AG10803 (cell line): ENCODE data around the gene INAFM2.

Experiments used
- DNase-seq: peaks from one replicate; pipeline ENCODE4 v3.0.0; 2010; ENCODE audit warnings: low read depth
- H3K4me3 ChIP-seq: 2 replicates; pipeline ENCODE4 v1.5.1; 2011; ENCODE audit warnings: mild to moderate bottlenecking, low read length, control low read depth
- TF ChIP-seq, protein P1 (sequence below): conservative IDR thresholded peaks from 2 replicates; pipeline ENCODE4 v1.5.1; 2011; ENCODE audit warnings: mild to moderate bottlenecking, low read length, control low read depth, inconsistent platforms

The INAFM2 gene

DNA sequence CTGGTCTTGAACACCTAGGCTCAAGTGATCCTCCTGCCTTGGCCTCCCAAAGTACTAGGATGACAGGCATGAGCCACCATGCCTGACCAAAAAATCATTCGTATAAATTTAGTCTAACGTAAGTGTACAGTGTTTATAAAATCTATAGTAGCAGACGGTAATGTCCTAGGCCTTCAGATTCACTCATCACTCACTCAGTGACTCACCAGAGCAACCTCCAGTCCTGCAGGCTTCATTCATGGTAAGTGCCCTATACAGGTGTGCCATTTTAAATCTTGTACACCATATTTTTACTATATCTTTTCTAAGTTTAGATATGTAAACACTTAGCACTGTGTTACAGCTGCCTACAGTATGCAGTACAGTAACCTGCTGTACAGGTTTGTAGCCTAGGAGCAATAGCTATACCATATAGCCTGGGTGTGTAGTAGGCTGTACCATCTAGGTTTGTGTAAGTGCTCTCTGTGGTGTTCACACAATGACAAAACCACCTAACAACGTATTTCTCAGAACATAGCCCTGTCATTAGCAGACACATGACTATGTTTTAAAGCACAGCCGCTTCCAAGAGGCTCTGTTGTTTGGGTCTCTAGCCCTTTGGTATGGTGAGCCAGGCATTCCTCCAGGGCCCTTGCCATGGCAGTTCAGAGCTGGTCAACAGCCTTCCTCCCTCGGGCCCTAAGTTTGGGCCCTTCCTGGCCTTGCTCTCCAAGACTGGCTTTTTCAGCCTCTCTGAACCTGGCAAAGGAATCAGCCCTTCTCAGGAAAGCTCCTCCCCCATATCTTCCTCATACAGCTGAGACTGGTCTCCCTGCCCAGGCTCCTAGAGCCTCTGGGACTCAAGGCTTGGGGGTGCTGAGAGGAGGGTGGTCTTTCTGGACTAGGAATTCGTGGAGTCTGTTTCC, 19.2 kb downstream of the INAFM2 start:
- no peak overlapping the region for H3K4me3 ChIP-seq
- TF ChIP-seq, protein P1, sequence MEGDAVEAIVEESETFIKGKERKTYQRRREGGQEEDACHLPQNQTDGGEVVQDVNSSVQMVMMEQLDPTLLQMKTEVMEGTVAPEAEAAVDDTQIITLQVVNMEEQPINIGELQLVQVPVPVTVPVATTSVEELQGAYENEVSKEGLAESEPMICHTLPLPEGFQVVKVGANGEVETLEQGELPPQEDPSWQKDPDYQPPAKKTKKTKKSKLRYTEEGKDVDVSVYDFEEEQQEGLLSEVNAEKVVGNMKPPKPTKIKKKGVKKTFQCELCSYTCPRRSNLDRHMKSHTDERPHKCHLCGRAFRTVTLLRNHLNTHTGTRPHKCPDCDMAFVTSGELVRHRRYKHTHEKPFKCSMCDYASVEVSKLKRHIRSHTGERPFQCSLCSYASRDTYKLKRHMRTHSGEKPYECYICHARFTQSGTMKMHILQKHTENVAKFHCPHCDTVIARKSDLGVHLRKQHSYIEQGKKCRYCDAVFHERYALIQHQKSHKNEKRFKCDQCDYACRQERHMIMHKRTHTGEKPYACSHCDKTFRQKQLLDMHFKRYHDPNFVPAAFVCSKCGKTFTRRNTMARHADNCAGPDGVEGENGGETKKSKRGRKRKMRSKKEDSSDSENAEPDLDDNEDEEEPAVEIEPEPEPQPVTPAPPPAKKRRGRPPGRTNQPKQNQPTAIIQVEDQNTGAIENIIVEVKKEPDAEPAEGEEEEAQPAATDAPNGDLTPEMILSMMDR, result no peak
- no peak for DNase-seq

DNA sequence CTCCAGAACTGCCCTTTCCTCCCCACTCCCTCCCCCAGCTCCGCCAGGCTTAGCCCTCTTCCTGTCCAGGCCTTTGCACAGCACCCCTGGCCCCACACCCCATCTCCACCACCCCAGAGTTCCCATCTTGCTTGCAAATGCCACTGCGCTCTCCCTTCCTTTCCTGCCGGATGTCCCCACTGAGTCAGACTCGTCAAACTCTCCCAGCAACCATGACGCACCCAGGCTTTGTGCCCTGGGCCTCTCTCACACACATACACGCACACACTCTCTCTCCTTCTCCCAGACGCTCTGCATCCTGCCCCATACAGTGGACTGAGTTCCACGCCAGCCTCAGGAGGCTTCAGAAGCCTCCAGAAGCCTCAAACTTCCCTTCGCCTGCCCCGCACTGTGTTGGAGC, 20.0 kb downstream of the INAFM2 start:
- TF ChIP-seq, protein P1, result no peak
- H3K4me3 ChIP-seq, result 0 out of 2 replicates have a peak overlapping the region, but pooled peaks have one; percentile 7
- DNase-seq, result peak; percentile 96

DNA sequence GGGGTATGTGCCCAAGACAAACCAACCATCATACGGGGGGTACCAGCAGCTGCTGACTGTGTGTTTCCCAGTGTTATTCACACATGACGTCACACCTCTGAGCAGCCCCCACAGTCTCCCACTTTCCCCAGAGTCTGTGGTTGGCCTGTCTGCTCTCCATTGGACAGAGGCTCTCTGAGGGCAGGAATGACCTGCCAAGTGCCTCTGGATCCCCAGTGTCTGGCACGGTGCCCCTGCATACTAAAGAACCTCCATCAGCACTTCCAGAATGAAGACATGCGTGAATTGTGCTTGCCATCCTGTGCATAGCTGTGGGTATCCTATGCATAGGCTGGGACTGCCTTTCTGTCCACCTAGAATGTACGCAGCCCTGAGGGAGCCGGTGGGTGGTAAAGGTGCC, 20.7 kb downstream of the INAFM2 start:
- DNase-seq, result peak; percentile 54
- TF ChIP-seq, protein P1, result no peak
- no peak overlapping the region for H3K4me3 ChIP-seq

DNA sequence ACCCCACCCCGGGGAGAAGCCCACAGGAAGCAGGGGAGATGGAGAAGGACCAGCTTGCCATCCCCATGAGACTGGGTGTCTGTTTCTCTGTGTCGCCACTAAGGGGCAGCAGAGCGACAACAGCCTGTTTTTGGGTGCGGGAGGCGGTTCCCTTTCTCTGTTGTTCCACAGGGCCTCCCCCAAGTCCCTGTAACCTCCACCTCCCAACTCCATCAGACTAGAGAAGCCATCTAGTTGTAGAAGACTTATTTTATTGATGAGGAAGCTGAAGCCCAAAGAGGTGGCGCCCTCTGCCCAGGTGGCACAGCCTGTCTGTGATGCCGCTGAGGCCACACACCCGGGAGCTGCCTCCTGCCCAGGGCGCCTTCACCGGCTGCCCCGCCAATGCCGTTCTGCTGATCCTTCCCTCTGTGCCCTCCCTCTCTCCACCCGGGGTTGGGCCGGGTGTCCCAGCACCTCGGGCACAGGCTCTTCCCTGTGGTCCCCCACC, 21.2 kb downstream of the INAFM2 start:
- TF ChIP-seq, protein P1, result peak; percentile 85
- no peak overlapping the region for H3K4me3 ChIP-seq
- DNase-seq, result peak; percentile 70

DNA sequence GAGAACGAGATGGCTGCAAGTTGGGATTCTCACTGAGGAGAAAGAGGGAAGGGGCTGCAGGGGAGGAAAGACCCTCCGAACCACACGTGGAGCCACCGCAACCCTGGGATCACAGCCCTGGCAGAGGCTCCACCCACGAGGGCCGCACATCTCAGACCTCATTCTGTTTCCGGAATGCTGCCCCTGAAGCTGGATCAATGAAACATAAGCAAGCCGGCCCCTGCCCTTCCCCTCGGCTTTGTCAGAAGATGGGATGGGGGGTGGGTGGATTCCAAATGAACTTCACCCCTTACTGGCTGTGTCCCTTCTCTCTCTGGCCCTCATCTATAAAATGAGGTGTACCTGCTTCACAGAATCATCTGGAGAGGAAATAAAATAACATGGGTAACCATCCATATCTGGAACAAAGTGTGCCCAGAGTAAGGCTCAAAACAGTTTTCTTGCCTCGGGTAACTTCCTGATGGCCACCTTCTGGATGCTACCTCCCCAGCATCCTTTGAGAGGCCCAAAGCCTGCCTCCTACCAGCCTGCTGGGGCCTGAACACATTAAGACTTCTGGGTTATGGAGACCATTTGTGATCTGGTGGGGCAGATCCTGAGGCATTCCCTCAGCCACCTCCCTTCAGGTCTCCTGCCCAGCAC, 21.9 kb downstream of the INAFM2 start:
- DNase-seq, result no peak
- TF ChIP-seq, protein P1, result no peak

DNA sequence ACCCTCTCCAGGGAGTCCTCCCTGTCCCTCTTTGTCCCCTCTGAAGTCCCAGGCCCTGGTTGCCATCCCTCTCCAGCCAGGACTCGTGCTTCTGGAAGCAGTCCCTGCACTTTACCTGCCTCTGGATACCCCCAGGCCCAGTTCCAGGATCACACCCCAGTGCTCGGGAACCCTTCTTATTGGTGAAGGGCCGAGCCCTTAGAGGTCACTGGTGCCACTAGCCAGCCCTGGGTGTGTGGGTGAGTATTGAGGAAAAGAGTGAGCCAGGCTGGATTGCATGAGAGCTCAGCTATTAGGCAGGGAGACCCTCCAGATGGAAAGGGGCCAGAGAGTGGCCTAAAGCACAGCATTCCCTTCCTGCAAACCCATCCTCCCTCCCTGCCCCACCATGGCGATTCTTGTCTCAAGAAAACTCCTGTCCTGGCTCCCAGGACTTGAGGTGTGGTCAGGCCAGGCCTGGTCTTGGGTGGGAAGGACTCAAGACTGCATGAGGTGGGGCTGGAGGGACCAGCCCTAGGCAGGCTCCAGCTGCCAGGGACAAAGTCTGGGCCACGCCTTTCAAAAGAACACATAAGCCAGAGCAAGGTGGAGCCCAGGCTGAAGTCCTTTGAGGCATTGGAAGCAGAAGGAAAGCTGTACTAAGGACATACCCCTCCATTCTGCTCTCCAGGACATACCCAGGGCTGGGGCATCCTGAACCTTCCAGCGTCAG, 22.5 kb downstream of the INAFM2 start:
- no peak overlapping the region for H3K4me3 ChIP-seq
- no peak for DNase-seq
- TF ChIP-seq, protein P1, result no peak

More for the DNA sequence above, 21.9 kb downstream of the INAFM2 start:
- H3K4me3 ChIP-seq, result no peak overlapping the region
